CD4-positive, CD25-positive, alpha-beta regulatory T cell (primary cell): ENCODE results near the gene ZSWIM7. TPM values are rescaled to one million over a fixed set of nuclear protein-coding genes. Genes with fewer than 3 reads are reported as not detected.

Experiments used
- ATAC-seq, 2 donors: fragments of 150-1000 bp; cut with Tn5 transposase; one replicate each; pipeline ENCODE4 v1.10.0; 2021; ENCODE audit warnings: low read depth in 2 of 2, moderate number of reproducible peaks in 2 of 2, moderate library complexity in 1 of 2
- DNase-seq, 3 donors: peaks; one replicate each; pipeline versions ENCODE4 v3.0.0 to v3.0.0-alpha.2; 2012 to 2022; ENCODE audit warnings: mixed read lengths in 1 of 3
- H3K27ac ChIP-seq: one replicate; pipeline ENCODE4 v1.7.0; 2013; ENCODE audit warnings: mild to moderate bottlenecking, low read length; ENCODE audit not compliant: insufficient read depth, poor library complexity, severe bottlenecking
- H3K27me3 ChIP-seq: one replicate; pipeline ENCODE4 v1.7.0; 2013; ENCODE audit warnings: low read length; ENCODE audit not compliant: control insufficient read depth, insufficient read depth
- H3K36me3 ChIP-seq: one replicate; pipeline ENCODE4 v1.7.0; 2013; ENCODE audit warnings: mild to moderate bottlenecking, low read length, moderate library complexity; ENCODE audit not compliant: control insufficient read depth, insufficient read depth
- H3K4me1 ChIP-seq: 2 replicates; pipeline ENCODE4 v1.7.0; 2013; ENCODE audit warnings: mild to moderate bottlenecking, low read length; ENCODE audit not compliant: insufficient read depth, control insufficient read depth, poor library complexity, severe bottlenecking
- H3K4me3 ChIP-seq: one replicate; pipeline ENCODE4 v1.7.0; 2013; ENCODE audit warnings: low read depth, mild to moderate bottlenecking, low read length, moderate library complexity
- H3K9me3 ChIP-seq, 2 experiments: 1 replicate in 1 of 2; 2 replicates in 1 of 2; pipeline ENCODE4 v1.7.0; 2013; ENCODE audit warnings: low read length in 2 of 2, mild to moderate bottlenecking in 1 of 2, moderate library complexity in 1 of 2; ENCODE audit not compliant: control insufficient read depth in 2 of 2
- H3K27ac Mint-ChIP-seq, 3 donors: one replicate each; pipeline ENCODE4 v1.8.0; 2020 to 2022; ENCODE audit warnings: mild to moderate bottlenecking in 3 of 3, mixed read lengths in 3 of 3, moderate library complexity in 2 of 3
- H3K27me3 Mint-ChIP-seq: one replicate; pipeline ENCODE4 v1.8.0; 2022; ENCODE audit warnings: mild to moderate bottlenecking, mixed read lengths
- H3K36me3 Mint-ChIP-seq: one replicate; pipeline ENCODE4 v1.8.0; 2020; ENCODE audit warnings: mixed read lengths
- H3K4me1 Mint-ChIP-seq, 4 donors: one replicate each; pipeline ENCODE4 v1.8.0; 2020 to 2022; ENCODE audit warnings: mixed read lengths in 4 of 4, mild to moderate bottlenecking in 1 of 4
- H3K4me3 Mint-ChIP-seq, 4 donors: one replicate each; pipeline ENCODE4 v1.8.0; 2020 to 2022; ENCODE audit warnings: mild to moderate bottlenecking in 4 of 4, mixed read lengths in 4 of 4, moderate library complexity in 3 of 4
- H3K9me3 Mint-ChIP-seq, 7 donors: one replicate each; pipeline ENCODE4 v1.8.0; 2020 to 2022; ENCODE audit warnings: mixed read lengths in 7 of 7, mild to moderate bottlenecking in 3 of 7, moderate library complexity in 2 of 7
- polyA plus RNA-seq, 4 donors: library from polyadenylated mRNA; unstranded; fragments of 300-500 nt; fragmentation: Illumina TruSeq; gene quantifications; one replicate each; pipeline ENCODE4 v1.2.3, GENCODE V29; 2021
- total RNA-seq: library from RNA; stranded (reverse); gene quantifications from one replicate; pipeline ENCODE4 v1.2.3, GENCODE V29; 2022

Gene ZSWIM7
- total and polyA plus RNA-seq, 5 donors from 2014 or later = 11.6 to 55.2 (median 48.6) TPM

- no peak overlapping the region for H3K4me3 ChIP-seq
- H3K27ac ChIP-seq = no peak overlapping the region
- ATAC-seq = no peak
- peak overlapping the region in 1 of 3 donors; percentile 27 for H3K27ac Mint-ChIP-seq
- no peak overlapping the region for H3K4me3 Mint-ChIP-seq
- H3K36me3 Mint-ChIP-seq = peaks cover 4% of the 10 kb centered on the region
- DNase-seq = no peak
- H3K27me3 ChIP-seq = peaks cover 6% of the 10 kb centered on the region
- no peaks in the 10 kb centered on the region for H3K36me3 ChIP-seq
- H3K4me1 ChIP-seq = peaks cover 8% of the 10 kb centered on the region
- H3K4me1 Mint-ChIP-seq = peaks cover 5 to 22% (median 14%) of the 10 kb centered on the region in 4 donors
- no peaks in the 10 kb centered on the region for H3K9me3 ChIP-seq
- no peaks in the 10 kb centered on the region for H3K9me3 Mint-ChIP-seq
- peaks cover 45% of the 10 kb centered on the region for H3K27me3 Mint-ChIP-seq
Observed at GRCh38 chr17:15955793-15956541, 43.5 kb downstream of the ZSWIM7 start.

- Histone ChIP-seq H3K4me3 (no peak overlapping the region), H3K27ac (no peak overlapping the region), H3K36me3 (no peaks in the 10 kb centered on the region), H3K9me3 (no peaks in the 10 kb centered on the region), H3K27me3 (peaks cover 6% of the 10 kb centered on the region), H3K4me1 (peaks cover 7% of the 10 kb centered on the region)
- H3K4me3 Mint-ChIP-seq = no peak overlapping the region
- ATAC-seq (no peak), DNase-seq (no peak)
- no peaks in the 10 kb centered on the region for H3K9me3 Mint-ChIP-seq
- peaks cover 5 to 15% (median 9%) of the 10 kb centered on the region in 4 donors for H3K4me1 Mint-ChIP-seq
- peaks cover 4% of the 10 kb centered on the region for H3K36me3 Mint-ChIP-seq
- no peak overlapping the region for H3K27ac Mint-ChIP-seq
- peaks cover 49% of the 10 kb centered on the region for H3K27me3 Mint-ChIP-seq
Observed at GRCh38 chr17:15954222-15954621, 45.3 kb downstream of the ZSWIM7 start.

GRCh38 chr17:15952916-15953790, 46.4 kb downstream of the ZSWIM7 start:
- Mint-ChIP-seq H3K9me3 (no peaks in the 10 kb centered on the region), H3K4me3 (no peak overlapping the region), H3K36me3 (peaks cover 1% of the 10 kb centered on the region), H3K27ac (peak overlapping the region in 1 of 3 donors; percentile 67), H3K27me3 (peaks cover 41% of the 10 kb centered on the region), H3K4me1 (peaks cover 0 to 6% (median under 1%) of the 10 kb centered on the region in 4 donors)
- H3K9me3 ChIP-seq = no peaks in the 10 kb centered on the region
- peaks cover 6% of the 10 kb centered on the region for H3K27me3 ChIP-seq
- no peak overlapping the region for H3K4me3 ChIP-seq
- H3K36me3 ChIP-seq = no peaks in the 10 kb centered on the region
- no peaks in the 10 kb centered on the region for H3K4me1 ChIP-seq
- DNase-seq (no peak), ATAC-seq (no peak)
- no peak overlapping the region for H3K27ac ChIP-seq

- no peaks in the 10 kb centered on the region for H3K36me3 Mint-ChIP-seq
- DNase-seq (no peak), ATAC-seq (no peak)
- H3K36me3 ChIP-seq = no peaks in the 10 kb centered on the region
- H3K4me1 ChIP-seq = no peaks in the 10 kb centered on the region
- no peak overlapping the region for H3K4me3 ChIP-seq
- no peak overlapping the region for H3K27ac ChIP-seq
- no peak overlapping the region for H3K4me3 Mint-ChIP-seq
- no peaks in the 10 kb centered on the region for H3K9me3 Mint-ChIP-seq
- H3K27me3 ChIP-seq = peaks cover 6% of the 10 kb centered on the region
- no peaks in the 10 kb centered on the region for H3K9me3 ChIP-seq
- no peak overlapping the region for H3K27ac Mint-ChIP-seq
- peaks cover 52% of the 10 kb centered on the region for H3K27me3 Mint-ChIP-seq
- peaks cover 0 to 2% (median 0%) of the 10 kb centered on the region in 4 donors for H3K4me1 Mint-ChIP-seq
Observed at GRCh38 chr17:15952048-15952532, 47.4 kb downstream of the ZSWIM7 start.

- Histone ChIP-seq H3K27ac (no peak overlapping the region), H3K27me3 (peaks cover 9% of the 10 kb centered on the region), H3K4me3 (no peak overlapping the region), H3K9me3 (no peaks in the 10 kb centered on the region), H3K4me1 (no peaks in the 10 kb centered on the region), H3K36me3 (no peaks in the 10 kb centered on the region)
- H3K36me3 Mint-ChIP-seq = no peaks in the 10 kb centered on the region
- no peaks in the 10 kb centered on the region for H3K4me1 Mint-ChIP-seq
- no peak overlapping the region for H3K4me3 Mint-ChIP-seq
- H3K9me3 Mint-ChIP-seq = no peaks in the 10 kb centered on the region
- H3K27me3 Mint-ChIP-seq = peaks cover 58% of the 10 kb centered on the region
- no peak overlapping the region for H3K27ac Mint-ChIP-seq
- ATAC-seq = no peak
- DNase-seq = no peak
Observed at GRCh38 chr17:15951368-15952047, 48.0 kb downstream of the ZSWIM7 start.

- Mint-ChIP-seq H3K27ac (no peak overlapping the region), H3K9me3 (no peaks in the 10 kb centered on the region), H3K4me3 (no peak overlapping the region), H3K4me1 (peaks cover 0 to 10% (median 2%) of the 10 kb centered on the region in 4 donors), H3K27me3 (peaks cover 55% of the 10 kb centered on the region), H3K36me3 (no peaks in the 10 kb centered on the region)
- Histone ChIP-seq H3K27ac (no peak overlapping the region), H3K27me3 (peaks cover 12% of the 10 kb centered on the region), H3K36me3 (no peaks in the 10 kb centered on the region), H3K4me1 (peaks cover 16% of the 10 kb centered on the region), H3K9me3 (no peaks in the 10 kb centered on the region), H3K4me3 (no peak overlapping the region)
- DNase-seq (no peak), ATAC-seq (no peak)
Observed at GRCh38 chr17:15947976-15948752, 51.3 kb downstream of the ZSWIM7 start.

GRCh38 chr17:15947271-15947670, 52.2 kb downstream of the ZSWIM7 start:
- peaks cover 16% of the 10 kb centered on the region for H3K4me1 ChIP-seq
- no peak overlapping the region for H3K4me3 ChIP-seq
- no peak for ATAC-seq
- Mint-ChIP-seq H3K4me3 (peak overlapping the region in 1 of 4 donors; percentile 67), H3K27me3 (peaks cover 55% of the 10 kb centered on the region), H3K9me3 (no peaks in the 10 kb centered on the region), H3K4me1 (peaks cover 0 to 10% (median 2%) of the 10 kb centered on the region in 4 donors), H3K36me3 (no peaks in the 10 kb centered on the region), H3K27ac (no peak overlapping the region)
- H3K27ac ChIP-seq = no peak overlapping the region
- H3K36me3 ChIP-seq = no peaks in the 10 kb centered on the region
- H3K27me3 ChIP-seq = peaks cover 13% of the 10 kb centered on the region
- H3K9me3 ChIP-seq = no peaks in the 10 kb centered on the region
- no peak for DNase-seq
